Heart right ventricle (tissue), 16 donors: ENCODE measurements around the gene ATXN7. TPM values are rescaled to one million over a fixed set of nuclear protein-coding genes. Genes with fewer than 3 reads are reported as not detected.
A peak's percentile ranks its signal among the peaks of the same experiment; 100 is the strongest.

Experiments
- ATAC-seq, 8 donors: fragments of 200-7000 bp; cut with Tn5 transposase; one replicate each; pipeline ENCODE4 v1.9.1; 2020; ENCODE audit warnings: mild to moderate bottlenecking in 8 of 8, moderate library complexity in 8 of 8, moderate number of reproducible peaks in 1 of 8
- DNase-seq, 2 donors: peaks; one replicate each; pipeline ENCODE4 v3.0.0-alpha.2; 2020
- H3K27ac ChIP-seq, 10 donors: fragments of 200-600 bp; sonication (generic) in 2 of 10; one replicate each; pipeline versions ENCODE4 v1.5.0 to v1.8.0; 2020 to 2022; ENCODE audit warnings: mild to moderate bottlenecking in 3 of 10
- H3K27me3 ChIP-seq, 7 donors: fragments of 200-600 bp; one replicate each; pipeline ENCODE4 v1.8.0; 2021 to 2022; ENCODE audit warnings: mild to moderate bottlenecking in 2 of 7
- H3K36me3 ChIP-seq, 9 donors: fragments of 200-600 bp; sonication (generic) in 1 of 9; one replicate each; pipeline versions ENCODE4 v1.5.0 to v1.8.0; 2020 to 2022; ENCODE audit warnings: mild to moderate bottlenecking in 2 of 9
- H3K4me1 ChIP-seq, 9 donors: fragments of 200-600 bp; sonication (generic) in 1 of 9; one replicate each; pipeline versions ENCODE4 v1.5.0 to v1.8.0; 2020 to 2022; ENCODE audit warnings: mild to moderate bottlenecking in 4 of 9
- H3K4me3 ChIP-seq, 10 donors: fragments of 200-600 bp; sonication (generic) in 2 of 10; one replicate each; pipeline versions ENCODE4 v1.5.0 to v1.8.0; 2020 to 2022; ENCODE audit warnings: mild to moderate bottlenecking in 7 of 10, moderate library complexity in 2 of 10
- H3K9me3 ChIP-seq, 11 donors: fragments of 200-600 bp in 10 of 11; sonication (generic) in 2 of 11; one replicate each; pipeline versions ENCODE4 v1.5.0 to v1.8.0; 2013 to 2022; ENCODE audit warnings: mild to moderate bottlenecking in 2 of 11, control low read depth in 1 of 11, moderate library complexity in 1 of 11
- WGBS, 2 donors: extraction: QIAGEN DNeasy Blood & Tissue Kit; methylation state at CpG; one replicate each; pipeline ENCODE4 v1.1.7; 2013; ENCODE audit warnings: inconsistent platforms in 1 of 2; 5-methylcytosine and 5-hydroxymethylcytosine counted together
- intact Hi-C, 10 donors: fragments of 100-400 bp; cut with DNase I; formaldehyde crosslinking; loops; one replicate each; pipeline versions ENCODE4 v1.11.1 to v1.14.2; 2022
- polyA plus RNA-seq, 2 donors: library from polyadenylated mRNA; stranded (reverse); fragments of 200-250 nt; gene quantifications; one replicate each; pipeline ENCODE4 v1.2.3, GENCODE V29; 2013
- total RNA-seq, 10 donors: library from RNA; stranded (reverse); fragmentation: NEBNext Ultra II Directional in 3 of 10; extraction: Animal tissue kit (Norgen Biotek cat#: 25700) in 3 of 10; gene quantifications; one replicate each; pipeline versions ENCODE4 v1.2.1 to v1.2.4, GENCODE V29; 2021 to 2023
- TF ChIP-seq, protein P1 (sequence below), 9 donors: fragments of 200-600 bp; sonication (generic) in 2 of 9; IDR thresholded peaks; one replicate each; pipeline versions ENCODE4 v1.5.0 to v1.8.0; 2021 to 2022; ENCODE audit warnings: antibody characterized with exemption in 9 of 9, mild to moderate bottlenecking in 5 of 9, moderate library complexity in 1 of 9
- donor health status: Arrhythmogenic right ventricular cardiomyopathy.
- donor health status: ischemic (EF 13 %, LVEDD 7.1; RV severe dilation, severe dysfunction).
- donor health status: healthy with polysubstance abuse.
- donor health status: DM: no; HTN: yes; CAD: no.
- donor health status: DM: no; HTN: no; CAD: no.
- donor health status: ischemic (EF 25% LVEDD 6.9; RV normal size, moderate dysfunction).
- donor health status: ischemic (EF 25% LVEDD 5.7; RV mildly dilated, moderate dysfunction).
- donor health status: healthy.
- donor health status: DM: yes; HTN: yes; CAD: no.
- donor health status: Ischemic cardiomyopathy.
- donor health status: ischemic (EF 35%, LVEDD 5.7; RV mildly dilated, moderate dysfunction).
- donor health status: nonischemic (EF 11% LVEDD 7.7; RV severe dilation, severe dysfunction).
- donor health status: DM: yes; HTN: yes; CAD: no.
- donor health status: PGD.
- donor health status: ischemic (EF 29% LVEDD 5.4; RV normal size, mild dysfunction).
- donor health status: nonischemic (EF 23%, LVEDD 6.1; RV moderate dilation, normal function).

ATXN7 gene
- total and polyA plus RNA-seq, 12 donors, result 1.7 to 31.0 (median 19.6) TPM

DNA sequence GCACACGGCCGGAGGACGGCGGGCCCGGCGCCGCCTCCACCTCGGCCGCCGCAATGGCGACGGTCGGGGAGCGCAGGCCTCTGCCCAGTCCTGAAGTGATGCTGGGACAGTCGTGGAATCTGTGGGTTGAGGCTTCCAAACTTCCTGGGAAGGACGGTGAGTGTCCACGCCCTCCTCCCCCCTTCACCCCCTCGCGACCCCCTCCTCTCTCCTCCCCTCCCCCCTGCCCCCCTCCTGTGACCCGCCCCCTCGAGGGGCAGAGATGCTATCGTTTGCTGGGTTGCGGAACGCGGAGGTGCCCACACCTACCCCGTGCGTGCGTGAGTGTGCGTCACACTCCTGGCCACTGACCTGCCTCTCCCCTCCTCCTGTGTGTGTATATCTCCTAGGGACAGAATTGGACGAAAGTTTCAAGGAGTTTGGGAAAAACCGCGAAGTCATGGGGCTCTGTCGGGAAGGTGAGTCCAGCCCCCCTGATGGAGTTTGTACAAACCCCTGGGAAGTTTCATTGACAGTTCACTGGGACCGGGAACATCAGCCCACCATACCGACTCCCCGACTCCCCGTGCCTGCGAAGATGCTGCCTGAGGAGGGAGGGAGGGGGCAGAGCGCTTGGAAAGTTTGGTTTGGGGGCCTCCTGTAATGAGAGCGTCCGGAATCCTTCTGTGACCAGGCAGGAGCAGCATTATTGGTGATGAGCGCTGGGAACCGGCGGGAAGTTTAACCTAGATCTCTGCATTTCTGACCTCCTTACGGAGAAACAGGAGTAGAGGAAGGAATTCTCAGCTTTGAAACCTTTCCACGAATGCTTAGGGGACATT lies 49.3 kb downstream of the ATXN7 start:
- peak in 7 of 8 donors; percentile 6 to 45 (median 30) for ATAC-seq
- intact Hi-C loops, result loop anchor here in 8 of 10 donors (5.0 to 10.0 kb wide), 7 partner anchors 46 to 84 kb away; partner anchors contain the start of genes ATXN7 (in 2 of the 8) and THOC7 (in 2 of the 8)
- peak overlapping the region; percentile 58 to 97 (median 73) for H3K4me3 ChIP-seq

DNA sequence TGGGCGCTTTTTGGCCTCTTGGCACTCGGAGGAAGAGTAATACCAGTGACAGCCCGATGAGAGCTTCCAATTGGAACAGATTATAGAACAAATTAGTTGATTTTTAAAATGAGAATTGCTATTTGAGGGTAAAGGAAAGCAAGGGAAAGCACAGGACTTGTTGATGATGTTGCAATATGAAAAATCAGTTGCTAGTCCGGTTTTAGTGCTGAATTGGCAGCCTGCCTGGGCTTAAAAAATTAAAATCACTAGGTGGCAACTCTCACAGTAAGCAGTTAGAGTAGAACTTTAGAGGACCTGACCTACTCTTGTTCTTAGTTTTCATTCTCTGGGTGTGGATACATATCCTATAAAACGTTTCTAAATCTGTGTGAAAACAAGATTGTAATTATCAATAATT lies 50.6 kb downstream of the ATXN7 start:
- peaks cover 4 to 40% (median 27%) of the 10 kb centered on the region in 9 donors for H3K4me1 ChIP-seq
- H3K36me3 ChIP-seq, result peaks cover 0 to 47% (median 5%) of the 10 kb centered on the region in 9 donors
- TF ChIP-seq, protein P1, sequence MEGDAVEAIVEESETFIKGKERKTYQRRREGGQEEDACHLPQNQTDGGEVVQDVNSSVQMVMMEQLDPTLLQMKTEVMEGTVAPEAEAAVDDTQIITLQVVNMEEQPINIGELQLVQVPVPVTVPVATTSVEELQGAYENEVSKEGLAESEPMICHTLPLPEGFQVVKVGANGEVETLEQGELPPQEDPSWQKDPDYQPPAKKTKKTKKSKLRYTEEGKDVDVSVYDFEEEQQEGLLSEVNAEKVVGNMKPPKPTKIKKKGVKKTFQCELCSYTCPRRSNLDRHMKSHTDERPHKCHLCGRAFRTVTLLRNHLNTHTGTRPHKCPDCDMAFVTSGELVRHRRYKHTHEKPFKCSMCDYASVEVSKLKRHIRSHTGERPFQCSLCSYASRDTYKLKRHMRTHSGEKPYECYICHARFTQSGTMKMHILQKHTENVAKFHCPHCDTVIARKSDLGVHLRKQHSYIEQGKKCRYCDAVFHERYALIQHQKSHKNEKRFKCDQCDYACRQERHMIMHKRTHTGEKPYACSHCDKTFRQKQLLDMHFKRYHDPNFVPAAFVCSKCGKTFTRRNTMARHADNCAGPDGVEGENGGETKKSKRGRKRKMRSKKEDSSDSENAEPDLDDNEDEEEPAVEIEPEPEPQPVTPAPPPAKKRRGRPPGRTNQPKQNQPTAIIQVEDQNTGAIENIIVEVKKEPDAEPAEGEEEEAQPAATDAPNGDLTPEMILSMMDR (IDR thresholded peaks at IDR 0.05), result peak in 1 of 9 donors; percentile 26
- H3K27ac ChIP-seq, result peak overlapping the region in 2 of 10 donors; percentile 2 to 8
- H3K4me3 ChIP-seq, result no peak overlapping the region
- H3K9me3 ChIP-seq, result no peaks in the 10 kb centered on the region
- intact Hi-C loops, result loop anchor here in 8 of 10 donors (5.0 to 10.0 kb wide), 7 partner anchors 47 to 83 kb away; partner anchors contain the start of genes ATXN7 (in 2 of the 8) and THOC7 (in 2 of the 8)
- no peaks in the 10 kb centered on the region for H3K27me3 ChIP-seq
- DNase-seq (peak in 1 of 2 donors; percentile 24), ATAC-seq (no peak)
- WGBS, 2 donors, result 67 to 74% methylated on average over 5 of the region's 5 CpGs

More for the DNA sequence above, 49.3 kb downstream of the ATXN7 start:
- no peaks in the 10 kb centered on the region for H3K9me3 ChIP-seq
- TF ChIP-seq, protein P1 (IDR thresholded peaks at IDR 0.05), result no peak
- H3K4me1 ChIP-seq, result peaks cover 4 to 46% (median 34%) of the 10 kb centered on the region in 9 donors
- no peaks in the 10 kb centered on the region for H3K27me3 ChIP-seq
- DNase-seq, result peak; percentile 42 to 49
- H3K36me3 ChIP-seq, result peaks cover 0 to 34% (median 5%) of the 10 kb centered on the region in 9 donors
- WGBS, 2 donors, result 7 to 13% methylated on average over 42 to 46 of the region's 46 CpGs
- peak overlapping the region; percentile 90 to 100 (median 98) for H3K27ac ChIP-seq

DNA sequence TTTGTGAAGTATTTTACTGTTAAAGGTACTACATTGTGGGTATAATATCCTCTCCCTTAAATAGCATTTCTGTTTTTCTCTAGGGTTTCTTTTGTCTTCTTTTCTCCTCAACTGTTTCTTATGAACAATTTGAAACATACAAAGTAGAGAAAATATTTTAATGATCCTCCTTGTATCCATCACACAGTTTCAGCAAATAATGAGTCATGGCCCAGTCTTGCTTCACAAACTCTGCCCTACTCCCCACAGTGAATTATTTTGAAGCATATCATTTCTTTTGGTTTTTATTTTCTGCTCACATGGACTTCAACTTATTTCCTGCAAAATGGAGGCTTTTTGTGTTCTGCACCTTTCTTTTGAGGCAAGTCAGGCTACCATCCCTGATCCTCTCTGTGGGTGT lies 54.7 kb downstream of the ATXN7 start:
- Histone ChIP-seq H3K27me3 (no peaks in the 10 kb centered on the region), H3K4me1 (peaks cover 0 to 56% (median 15%) of the 10 kb centered on the region in 9 donors), H3K4me3 (no peak overlapping the region), H3K27ac (no peak overlapping the region), H3K36me3 (peaks cover 0 to 76% (median 9%) of the 10 kb centered on the region in 9 donors), H3K9me3 (no peaks in the 10 kb centered on the region)
- TF ChIP-seq, protein P1 (IDR thresholded peaks at IDR 0.05), result no peak
- intact Hi-C loops, result loop anchor here in 5 of 10 donors (10.0 kb wide), 2 partner anchors 46 to 76 kb away; no protein-coding TSS in a partner anchor
- no peak for ATAC-seq
- DNase-seq, result no peak

DNA sequence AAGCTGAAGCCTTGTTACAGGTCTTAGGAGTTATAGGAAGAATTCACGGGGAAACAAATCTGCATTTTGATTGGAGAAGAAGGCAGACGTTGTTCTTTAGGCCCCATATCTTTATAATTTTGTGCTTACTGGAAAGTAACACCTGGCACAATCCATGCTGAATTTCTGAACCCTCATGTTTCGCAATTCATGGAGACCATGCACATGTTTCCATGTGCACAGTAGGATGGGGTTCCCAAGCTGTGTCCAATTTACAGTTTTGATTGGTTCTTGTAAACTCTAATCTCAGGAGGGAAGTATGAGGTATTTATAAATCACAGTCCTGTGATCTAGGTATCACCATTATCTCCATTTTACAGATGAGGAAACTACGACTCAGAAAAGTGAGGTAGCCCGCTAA lies 56.3 kb downstream of the ATXN7 start:
- no peak overlapping the region for H3K4me3 ChIP-seq
- peaks cover 0 to 85% (median 9%) of the 10 kb centered on the region in 9 donors for H3K36me3 ChIP-seq
- no peaks in the 10 kb centered on the region for H3K27me3 ChIP-seq
- H3K27ac ChIP-seq, result no peak overlapping the region
- no peaks in the 10 kb centered on the region for H3K9me3 ChIP-seq
- ATAC-seq (no peak), DNase-seq (no peak)
- peaks cover 0 to 53% (median 0%) of the 10 kb centered on the region in 9 donors for H3K4me1 ChIP-seq
- TF ChIP-seq, protein P1 (IDR thresholded peaks at IDR 0.05), result no peak
- intact Hi-C loops, result no loop called here
- 94 to 96% methylated on average over 5 of the region's 5 CpGs for WGBS, 2 donors
